Activated CD4-positive, alpha-beta T cell treated with anti-CD3 and anti-CD28 coated beads, Interleukin-2, amount 10 ng/mL, durations not matched to agents 24 days and 14 days (primary cell): ENCODE measurements around the gene SF3A1. TPM values are rescaled to one million over a fixed set of nuclear protein-coding genes. Genes with fewer than 3 reads are reported as not detected.
A peak's percentile ranks its signal among the peaks of the same experiment; 100 is the strongest.

ENCODE experiments used
- DNase-seq: peaks from one replicate; pipeline ENCODE4 v3.0.0; 2022
- H3K27ac Mint-ChIP-seq: one replicate; pipeline ENCODE4 v1.8.0; 2022; ENCODE audit warnings: mild to moderate bottlenecking, mixed read lengths
- H3K27me3 Mint-ChIP-seq: one replicate; pipeline ENCODE4 v1.8.0; 2022; ENCODE audit warnings: mixed read lengths
- H3K36me3 Mint-ChIP-seq: one replicate; pipeline ENCODE4 v1.8.0; 2022; ENCODE audit warnings: low read depth, mild to moderate bottlenecking, mixed read lengths
- H3K4me1 Mint-ChIP-seq: one replicate; pipeline ENCODE4 v1.8.0; 2021; ENCODE audit warnings: mixed read lengths
- H3K4me3 Mint-ChIP-seq: one replicate; pipeline ENCODE4 v1.8.0; 2022; ENCODE audit warnings: mild to moderate bottlenecking, moderate library complexity, mixed read lengths
- H3K9me3 Mint-ChIP-seq: one replicate; pipeline ENCODE4 v1.8.0; 2021; ENCODE audit warnings: mixed read lengths
- intact Hi-C: fragments of 100-400 bp; cut with micrococcal nuclease; formaldehyde crosslinking; loops from one replicate; pipeline ENCODE4 v1.15.1; 2023
- total RNA-seq: library from RNA; stranded (reverse); gene quantifications from 2 replicates; pipeline ENCODE4 v1.2.3, GENCODE V29; 2022

The SF3A1 gene
- total RNA-seq, 1 donor from 2014 or later = 319 TPM

DNA sequence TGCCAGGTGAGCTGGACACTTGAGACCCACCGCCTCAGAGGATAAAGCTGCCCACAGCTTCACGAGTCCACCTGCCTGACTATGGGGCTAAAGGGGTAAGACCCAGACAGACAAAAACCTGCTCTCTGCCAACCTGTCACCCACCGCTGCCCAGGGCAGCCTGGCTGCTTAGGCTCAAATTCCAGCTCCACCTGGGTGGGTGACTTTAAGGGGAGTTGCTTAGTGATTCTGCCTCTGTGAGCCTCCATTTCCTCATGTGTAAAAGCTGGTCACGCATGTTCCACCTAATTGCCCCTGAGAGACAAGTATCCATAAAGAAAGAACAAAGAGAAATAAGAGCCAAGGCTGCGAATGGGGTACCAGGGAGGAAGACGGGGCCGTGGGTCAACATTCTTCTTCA lies 63.7 kb downstream of the SF3A1 start:
- no peak for DNase-seq
- Mint-ChIP-seq H3K9me3 (no peaks in the 10 kb centered on the region), H3K27me3 (no peaks in the 10 kb centered on the region), H3K4me1 (peaks cover 41% of the 10 kb centered on the region), H3K4me3 (no peak overlapping the region), H3K36me3 (peaks cover 29% of the 10 kb centered on the region), H3K27ac (no peak overlapping the region)
- intact Hi-C loops = no loop called here

DNA sequence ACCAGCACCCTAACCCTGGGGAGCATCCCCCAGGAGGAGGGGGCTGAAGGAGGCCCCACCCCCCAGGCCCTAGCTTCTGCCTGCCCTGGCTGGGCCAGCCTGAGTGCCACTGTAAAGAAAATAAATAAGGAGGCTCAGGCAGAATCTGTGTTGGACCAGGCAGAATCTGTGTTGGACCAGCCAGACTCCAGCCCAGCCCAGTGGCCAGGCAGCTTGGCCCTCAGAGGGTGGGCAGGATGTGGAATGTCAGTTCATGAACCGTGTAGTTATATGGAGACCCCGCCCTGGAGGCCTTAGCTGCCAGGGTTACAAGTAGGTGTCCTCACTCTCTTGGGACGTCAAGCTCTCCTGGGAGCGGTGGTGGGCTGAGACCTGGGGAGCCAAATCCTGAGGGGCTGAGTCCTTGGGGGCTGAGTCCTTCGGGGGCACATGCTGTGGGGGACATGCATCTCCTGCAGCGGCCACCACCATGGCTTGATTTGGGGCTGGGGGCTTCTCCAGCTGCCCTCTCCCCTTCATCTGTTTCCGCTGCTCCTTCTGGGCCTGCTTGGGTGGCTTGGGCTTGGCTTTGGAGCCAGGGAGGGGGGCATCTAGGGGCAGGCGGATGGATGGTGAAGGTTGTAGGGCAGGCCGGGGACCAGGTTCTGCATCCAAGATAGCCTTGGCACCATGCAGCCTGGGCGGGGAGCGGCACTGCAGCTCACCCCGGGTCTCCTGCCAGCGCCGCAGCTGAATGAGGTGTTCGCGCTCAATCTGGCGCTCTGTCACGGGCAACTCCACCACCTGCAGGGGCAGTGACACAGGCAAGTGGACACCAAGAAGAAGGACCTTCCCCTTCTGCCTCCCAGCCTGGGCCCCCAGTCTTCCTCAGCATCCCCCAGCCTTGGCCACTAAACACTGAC lies 64.4 kb downstream of the SF3A1 start:
- H3K4me3 Mint-ChIP-seq = no peak overlapping the region
- intact Hi-C loops = no loop called here
- peaks cover 24% of the 10 kb centered on the region for H3K36me3 Mint-ChIP-seq
- no peaks in the 10 kb centered on the region for H3K27me3 Mint-ChIP-seq
- H3K27ac Mint-ChIP-seq = no peak overlapping the region
- no peak for DNase-seq
- no peaks in the 10 kb centered on the region for H3K9me3 Mint-ChIP-seq
- peaks cover 42% of the 10 kb centered on the region for H3K4me1 Mint-ChIP-seq

DNA sequence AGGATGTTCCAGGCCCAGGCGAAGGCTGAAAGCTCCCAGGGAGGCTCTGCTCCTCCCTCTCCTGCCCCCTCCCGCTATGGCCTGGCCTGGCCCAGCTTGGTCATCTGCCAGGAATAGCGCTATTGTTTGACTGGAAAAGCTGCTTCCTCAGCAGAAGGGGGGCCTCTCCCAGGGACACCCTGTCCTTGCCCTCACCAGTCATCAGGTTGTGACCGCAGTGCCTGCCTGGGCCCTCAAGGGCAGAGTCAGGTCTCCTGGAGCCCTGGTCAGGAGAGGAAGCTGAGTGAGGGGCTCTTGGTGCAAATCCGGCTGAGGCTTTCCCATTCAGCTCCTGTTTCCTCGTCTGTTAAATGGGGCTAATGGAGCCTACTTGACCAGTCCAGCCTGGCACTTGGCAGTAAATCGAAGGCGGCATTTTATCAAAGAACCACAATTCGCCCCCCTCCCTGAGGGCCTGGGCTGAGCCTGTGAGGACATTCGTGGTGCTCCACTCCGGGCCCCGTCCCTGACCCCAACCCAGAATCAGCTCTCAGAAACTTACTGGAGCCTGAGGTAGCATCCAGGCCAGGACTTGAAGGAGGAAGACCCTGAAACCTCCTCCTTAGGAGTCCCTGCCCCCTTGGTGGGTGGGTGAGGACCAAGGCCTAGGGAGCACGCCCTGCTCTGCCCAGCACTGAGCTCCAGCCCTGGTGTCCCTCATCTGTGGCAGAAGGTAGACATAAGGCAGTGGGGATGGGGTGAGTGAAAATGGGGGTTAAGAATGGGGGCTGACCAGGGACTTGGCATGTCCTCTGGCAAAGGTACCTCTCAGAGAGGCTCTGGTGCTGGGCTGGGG lies 65.4 kb downstream of the SF3A1 start:
- intact Hi-C loops = no loop called here
- no peak for DNase-seq
- Mint-ChIP-seq H3K27me3 (no peaks in the 10 kb centered on the region), H3K4me3 (no peak overlapping the region), H3K9me3 (no peaks in the 10 kb centered on the region), H3K4me1 (peaks cover 41% of the 10 kb centered on the region), H3K27ac (peak overlapping the region; percentile 72), H3K36me3 (peaks cover 21% of the 10 kb centered on the region)

DNA sequence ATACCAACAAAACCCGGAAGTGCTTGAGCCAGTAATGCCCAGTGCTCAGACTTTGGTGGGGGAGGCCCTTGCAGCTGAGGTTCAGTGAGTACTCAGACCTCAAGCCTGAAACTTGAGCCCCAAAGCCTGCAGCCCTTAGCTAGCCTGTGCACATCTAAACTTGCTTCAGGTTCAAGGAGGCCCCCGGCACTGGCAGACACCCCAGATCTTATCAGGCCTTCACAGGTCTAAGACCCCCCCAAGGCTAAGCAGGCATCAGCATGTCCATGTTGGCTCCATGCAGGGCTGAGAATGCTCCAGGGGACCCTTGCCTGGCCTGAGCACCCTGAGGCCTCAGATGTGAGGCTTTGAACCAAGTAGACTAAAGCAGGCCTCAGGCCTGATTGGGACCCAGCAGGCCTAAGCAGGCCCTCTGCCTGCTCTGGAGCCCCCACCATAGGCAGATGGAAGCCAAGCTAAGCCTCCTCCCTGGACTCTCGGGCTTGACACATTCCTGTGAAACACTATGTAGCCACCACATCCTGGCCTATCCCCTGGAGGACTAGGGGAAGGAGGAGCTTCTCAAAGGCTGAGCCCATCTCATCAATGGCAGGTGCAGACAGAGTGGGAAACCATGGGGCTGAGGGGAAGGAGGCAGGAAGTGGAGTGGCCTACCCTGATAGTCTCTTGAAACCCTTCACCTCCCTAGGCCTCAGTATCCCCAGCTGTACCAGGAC lies 66.2 kb downstream of the SF3A1 start:
- intact Hi-C loops = no loop called here
- H3K27ac Mint-ChIP-seq = peak overlapping the region; percentile 72
- H3K4me3 Mint-ChIP-seq = peak overlapping the region; percentile 86
- H3K36me3 Mint-ChIP-seq = peaks cover 18% of the 10 kb centered on the region
- DNase-seq = peak; percentile 75
- H3K4me1 Mint-ChIP-seq = peaks cover 37% of the 10 kb centered on the region
- H3K27me3 Mint-ChIP-seq = no peaks in the 10 kb centered on the region
- no peaks in the 10 kb centered on the region for H3K9me3 Mint-ChIP-seq

DNA sequence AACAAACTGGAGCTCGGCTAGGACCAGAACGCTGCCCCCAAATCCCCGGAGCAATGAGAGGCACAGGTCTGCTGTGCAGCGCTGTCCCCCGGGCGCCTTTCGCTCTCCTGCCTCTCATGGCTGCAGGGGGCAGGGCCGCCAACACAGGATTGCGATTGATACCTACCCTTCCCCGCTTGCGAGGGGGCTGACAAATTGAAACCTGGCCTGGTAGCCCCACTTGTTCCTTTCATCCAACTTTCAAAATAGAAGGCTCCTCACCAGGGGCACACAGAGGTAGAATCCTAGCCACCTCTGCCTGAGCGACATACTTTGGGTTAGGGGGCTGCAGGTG lies 66.7 kb downstream of the SF3A1 start:
- Mint-ChIP-seq H3K4me3 (peak overlapping the region; percentile 86), H3K36me3 (peaks cover 21% of the 10 kb centered on the region)

DNA sequence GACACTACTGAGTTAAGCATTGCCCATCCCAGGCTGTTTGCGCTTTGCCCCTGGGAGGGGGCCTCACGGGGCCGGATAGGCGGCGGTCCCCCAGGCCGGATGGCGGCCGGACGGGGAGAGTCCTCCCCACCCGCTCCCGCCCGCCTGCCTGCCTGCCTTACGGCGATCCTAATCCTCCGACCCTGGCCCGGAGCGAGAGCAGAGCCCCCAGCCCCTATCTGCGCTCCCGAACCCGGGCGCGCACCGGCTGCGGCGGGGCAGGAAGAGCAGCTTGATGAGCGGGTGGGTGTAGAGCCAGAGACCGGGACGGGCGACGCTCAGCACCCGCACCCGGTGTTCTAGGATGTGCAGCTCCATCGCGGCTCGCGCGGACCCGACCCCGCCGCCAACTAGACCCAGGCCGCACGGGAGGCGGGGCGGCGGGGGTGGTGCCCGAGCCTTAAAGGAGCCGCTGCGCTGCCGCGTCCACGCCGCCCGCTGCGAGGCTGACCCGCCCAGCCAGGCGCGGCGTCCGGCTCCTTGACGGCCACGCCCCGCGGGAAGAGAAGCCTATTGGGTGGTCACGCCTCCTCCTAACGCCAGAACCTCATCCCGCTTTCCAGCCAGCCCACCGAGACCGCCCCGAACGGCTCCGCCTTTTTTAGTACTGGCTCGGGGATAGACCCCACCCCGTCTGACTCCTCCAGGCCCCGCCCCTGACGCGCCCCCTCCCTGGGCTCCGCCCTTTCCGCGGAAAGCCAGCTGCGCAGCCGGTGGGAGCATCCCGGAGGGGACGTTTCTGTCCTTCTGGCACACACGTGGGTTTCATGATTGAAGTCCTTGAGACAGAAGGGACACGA lies 67.3 kb downstream of the SF3A1 start, which contains the start of gene CASTOR1:
TSS of gene CASTOR1 (minus strand) at position 365 of the 839 bp plus-strand sequence. CDS start at position 357, 8 bp downstream.
- Mint-ChIP-seq H3K9me3 (no peaks in the 10 kb centered on the region), H3K27ac (peak within 1 kb of the TSS; percentile 83), H3K4me3 (peak within 1 kb of the TSS; percentile 86), H3K36me3 (peaks cover 23% of the 10 kb centered on the region), H3K27me3 (no peaks in the 10 kb centered on the region), H3K4me1 (peaks cover 47% of the 10 kb centered on the region)
- intact Hi-C loops = loop anchor here (1.0 kb wide), 5 partner anchors 17 to 102 kb away; partner anchors contain the start of genes OSM, SF3A1 and TBC1D10A
- peak; percentile 98 for DNase-seq

More for the DNA sequence above, 66.7 kb downstream of the SF3A1 start:
- no peak for DNase-seq
- Mint-ChIP-seq H3K9me3 (no peaks in the 10 kb centered on the region), H3K27ac (peak overlapping the region; percentile 72), H3K27me3 (no peaks in the 10 kb centered on the region), H3K4me1 (peaks cover 41% of the 10 kb centered on the region)
- intact Hi-C loops = loop anchor here (1.0 kb wide), 5 partner anchors 16 to 101 kb away; partner anchors contain the start of genes OSM, SF3A1 and TBC1D10A

DNA sequence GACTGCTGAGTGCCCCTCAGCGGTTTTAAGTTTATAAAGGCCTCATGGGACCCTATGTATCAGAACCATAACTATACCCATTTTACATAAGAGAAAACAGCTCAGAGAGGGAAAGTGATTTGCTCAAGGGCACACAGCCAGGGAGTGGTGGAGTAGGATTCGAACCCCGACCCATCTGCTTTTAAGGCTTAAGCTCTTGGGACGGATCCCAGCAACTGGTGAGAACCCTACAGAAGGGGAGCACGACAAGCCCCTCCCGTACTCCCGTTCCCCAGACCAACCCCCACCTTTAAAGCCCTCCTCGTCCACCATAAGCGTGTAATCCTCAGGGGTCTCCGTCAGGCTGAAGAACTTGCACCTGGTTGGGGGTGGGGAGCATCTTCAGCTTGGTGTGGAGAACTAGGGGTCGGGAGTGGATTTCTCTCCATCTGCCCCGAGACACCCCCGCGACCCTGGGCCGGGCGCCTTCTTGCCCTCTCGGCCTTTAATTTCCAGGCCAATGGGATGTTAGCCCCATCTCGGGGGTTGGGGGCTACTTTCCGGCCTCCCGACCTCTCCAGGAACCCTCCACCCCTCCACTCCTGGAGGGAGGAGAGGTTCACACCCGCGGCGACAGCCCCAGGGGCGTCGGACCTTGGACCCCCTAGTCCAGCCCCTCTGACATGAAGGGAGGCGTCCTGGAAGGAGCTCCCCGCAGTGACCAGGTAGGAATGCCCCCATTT lies 68.1 kb downstream of the SF3A1 start:
- no peak for DNase-seq
- Mint-ChIP-seq H3K36me3 (peaks cover 16% of the 10 kb centered on the region), H3K9me3 (no peaks in the 10 kb centered on the region), H3K4me3 (peak overlapping the region; percentile 86), H3K27me3 (no peaks in the 10 kb centered on the region), H3K4me1 (peaks cover 50% of the 10 kb centered on the region), H3K27ac (peak overlapping the region; percentile 83)
- intact Hi-C loops = loop anchor here (1.0 kb wide), 7 partner anchors 18 to 197 kb away; partner anchors contain the start of genes OSM, SF3A1 and TBC1D10A

DNA sequence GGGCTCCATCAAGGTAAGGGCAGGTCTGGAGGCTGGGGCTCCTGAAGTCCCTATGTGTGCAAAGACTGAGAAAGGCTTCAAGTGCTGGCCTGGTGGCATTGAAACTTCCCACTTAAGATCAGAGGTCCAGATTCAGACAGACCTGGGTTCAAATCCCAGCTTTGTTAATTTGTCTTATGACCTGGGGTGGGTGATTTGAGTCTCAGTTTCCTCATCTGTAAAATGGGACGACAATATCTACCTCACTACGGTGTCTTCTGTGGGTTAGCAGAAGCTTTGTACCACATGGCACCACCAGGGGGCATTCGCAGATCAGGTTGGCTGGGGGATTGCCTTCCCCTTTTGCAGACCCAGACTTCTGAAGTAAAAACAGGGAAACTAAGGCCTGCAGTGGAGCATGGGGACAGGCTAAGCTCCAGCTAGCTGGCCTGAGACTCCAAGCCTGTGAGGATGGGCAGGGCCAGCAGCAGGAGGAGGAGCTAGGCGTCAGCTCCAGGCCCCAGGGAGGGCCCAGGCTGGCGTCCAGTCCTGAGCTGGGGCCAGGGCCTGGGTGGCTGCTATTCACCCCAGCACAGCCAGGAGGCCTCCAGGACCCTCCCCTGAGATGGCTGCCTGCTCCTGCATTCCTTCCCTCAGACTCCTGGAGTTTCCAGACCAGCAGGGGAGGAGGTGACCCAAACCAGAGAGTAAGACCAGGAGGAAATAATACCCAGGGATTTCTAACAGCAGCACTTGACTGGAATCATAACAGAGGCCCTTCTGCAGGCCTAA lies 68.9 kb downstream of the SF3A1 start:
- peak; percentile 96 for DNase-seq
- no peaks in the 10 kb centered on the region for H3K9me3 Mint-ChIP-seq
- peak overlapping the region; percentile 83 for H3K27ac Mint-ChIP-seq
- H3K4me3 Mint-ChIP-seq = peak overlapping the region; percentile 86
- peaks cover 11% of the 10 kb centered on the region for H3K36me3 Mint-ChIP-seq
- no peaks in the 10 kb centered on the region for H3K27me3 Mint-ChIP-seq
- intact Hi-C loops = loop anchor here (1.0 kb wide), 6 partner anchors 25 to 197 kb away; partner anchors contain the start of gene RNF215
- peaks cover 55% of the 10 kb centered on the region for H3K4me1 Mint-ChIP-seq

DNA sequence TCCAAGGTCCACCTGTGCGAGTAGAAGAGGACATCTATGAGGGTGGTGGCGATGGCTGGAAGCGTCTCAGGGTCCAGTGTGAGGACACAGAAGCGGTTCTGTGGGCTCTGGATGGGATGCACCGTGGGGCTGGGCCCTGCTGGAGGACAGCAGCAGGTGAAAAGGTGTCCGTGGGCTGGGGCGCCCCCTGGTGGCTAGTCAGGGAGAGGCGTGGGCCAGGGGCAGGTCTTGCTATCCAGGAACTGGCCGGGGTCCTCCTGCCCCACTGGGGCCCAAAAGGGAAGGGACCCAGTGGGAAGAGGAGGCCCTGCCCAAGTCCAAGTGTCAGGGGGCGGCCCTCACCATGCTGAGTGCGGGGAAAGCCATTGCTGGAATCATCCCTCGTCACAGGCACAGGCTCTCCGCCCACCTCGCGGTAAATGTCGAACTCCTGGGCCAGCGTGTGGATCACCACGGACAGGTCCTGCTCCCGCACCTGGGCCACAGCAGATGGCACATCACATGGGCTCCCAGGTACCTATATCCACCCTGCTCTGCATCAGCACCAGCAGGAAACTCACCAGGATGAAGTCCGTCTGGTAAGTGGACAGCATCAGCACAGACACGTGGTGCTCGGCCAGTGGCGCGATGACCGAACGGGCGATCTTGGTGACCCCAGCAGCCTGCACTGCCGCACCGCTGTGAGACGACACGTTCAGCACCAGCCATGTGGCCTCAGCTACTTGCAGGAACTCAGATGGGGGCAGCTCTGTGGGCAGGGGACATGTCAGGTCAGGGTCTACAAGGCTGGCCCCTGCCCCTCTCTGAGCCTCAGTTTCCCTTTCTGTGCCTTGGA lies 69.7 kb downstream of the SF3A1 start:
- Mint-ChIP-seq H3K27ac (peak overlapping the region; percentile 79), H3K4me1 (peaks cover 62% of the 10 kb centered on the region), H3K9me3 (no peaks in the 10 kb centered on the region), H3K4me3 (no peak overlapping the region), H3K27me3 (no peaks in the 10 kb centered on the region), H3K36me3 (peaks cover 11% of the 10 kb centered on the region)
- intact Hi-C loops = loop anchor here (1.0 kb wide), 4 partner anchors 24 to 179 kb away; partner anchors contain the start of gene RNF215
- DNase-seq = peak; percentile 96

DNA sequence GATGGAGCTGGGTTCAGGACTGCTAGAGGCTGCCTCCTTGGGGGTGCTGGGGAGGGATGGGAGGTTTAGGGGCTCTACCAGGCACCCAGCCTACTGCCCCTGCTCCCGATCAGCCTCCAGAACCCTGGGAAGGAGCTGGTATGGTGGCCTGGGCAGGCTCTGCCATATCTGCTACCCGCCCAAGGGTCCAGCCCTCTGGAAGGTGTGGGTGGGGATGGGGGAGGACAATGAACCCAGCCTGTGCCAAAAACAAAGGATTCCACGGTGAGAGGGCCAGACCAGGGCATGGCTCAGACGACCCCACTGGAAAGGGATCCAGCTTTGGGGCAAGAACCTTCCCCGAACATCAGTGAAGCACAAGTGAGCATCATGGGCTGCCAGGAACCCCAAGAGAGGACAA lies 70.4 kb downstream of the SF3A1 start:
- no peak for DNase-seq
- peaks cover 59% of the 10 kb centered on the region for H3K4me1 Mint-ChIP-seq
- H3K27me3 Mint-ChIP-seq = no peaks in the 10 kb centered on the region
- intact Hi-C loops = no loop called here
- H3K36me3 Mint-ChIP-seq = peaks cover 9% of the 10 kb centered on the region
- peak overlapping the region; percentile 79 for H3K27ac Mint-ChIP-seq
- H3K4me3 Mint-ChIP-seq = no peak overlapping the region
- H3K9me3 Mint-ChIP-seq = no peaks in the 10 kb centered on the region

DNA sequence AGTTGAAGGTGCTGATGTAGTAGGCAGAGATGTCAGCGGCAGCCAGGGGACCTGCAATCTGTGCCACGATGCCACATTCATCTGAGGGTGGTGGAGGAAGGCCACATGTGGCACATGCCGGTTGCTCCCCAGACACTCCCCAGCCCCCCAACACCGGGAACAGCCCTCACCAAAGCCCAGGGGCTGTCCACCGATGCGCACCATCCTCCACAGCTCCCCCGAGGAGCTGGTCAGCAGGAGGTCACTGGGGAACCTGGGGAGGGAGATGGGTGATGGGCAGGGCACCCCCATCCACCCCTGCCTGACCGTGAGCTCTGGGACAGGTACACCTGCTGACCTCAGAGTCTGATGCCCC lies 70.9 kb downstream of the SF3A1 start:
- Mint-ChIP-seq H3K27ac (no peak overlapping the region), H3K4me3 (no peak overlapping the region)

More for the DNA sequence above, 70.9 kb downstream of the SF3A1 start:
- Mint-ChIP-seq H3K27me3 (no peaks in the 10 kb centered on the region), H3K36me3 (peaks cover 9% of the 10 kb centered on the region), H3K9me3 (no peaks in the 10 kb centered on the region), H3K4me1 (peaks cover 54% of the 10 kb centered on the region)
- intact Hi-C loops = no loop called here
- DNase-seq = no peak
